ENCODE data around the gene RPL36AL. TPM values are rescaled to one million over a fixed set of nuclear protein-coding genes. Genes with fewer than 3 reads are reported as not detected.
"Not testable (repeated sequence)": the region's sequence is repeated elsewhere in the genome, so short reads cannot be mapped to it uniquely, and the experiment has no call there.

The RPL36AL gene
- total RNA-seq, 2 experiments from 2014 or later = 339 to 370 TPM

GRCh38 chr14:49619730-49620129 lies 696 bp downstream of the RPL36AL start:
- intact Hi-C loops (cut with DNase I, micrococcal nuclease) = loop anchor here (1.0 to 5.0 kb wide), 9 partner anchors 15 to 693 kb away; partner anchors contain the start of genes LRR1 (in 2 of the 2), DMAC2L (in 1 of the 2), DNAAF2 (in 1 of the 2) and L2HGDH (in 1 of the 2)
- peaks cover 69% of the 10 kb centered on the region for H3K4me1 Mint-ChIP-seq (ENCODE audit: low read depth)

GRCh38 chr14:49619273-49619672 lies 1.2 kb downstream of the RPL36AL start:
- intact Hi-C loops (cut with DNase I, micrococcal nuclease) = loop anchor here in 1 of 2 experiments (2.0 kb wide), 1 partner anchor 34 kb away; no protein-coding TSS in a partner anchor
- Histone ChIP-seq H3K27ac (ENCODE audit: low read depth in 1 of 2, low read length in 2 of 2) (peak overlapping the region in 1 of 2 donors; percentile 99), H3K4me3 (ENCODE audit: low read length) (peak overlapping the region; percentile 95), H3K4me1 (ENCODE audit: insufficient read depth, low read length) (peaks cover 35% of the 10 kb centered on the region), H3K36me3 (ENCODE audit: insufficient read depth, low read length) (peaks cover 21% of the 10 kb centered on the region)
- POLR2A ChIA-PET = interaction anchor here (1.3 to 6.2 kb wide), 9 partner anchors 9 to 243 kb away, joined by 4 to 350 read pairs (median 45); partner anchors contain the start of genes DNAAF2, KLHDC2, LRR1 and NEMF
- DNase-seq; ATAC-seq (ENCODE audit: poor library complexity); H3K27me3 Mint-ChIP-seq; H3K27me3 ChIP-seq (ENCODE audit: control insufficient read depth in 1 of 2, insufficient read depth in 2 of 2, low read length in 2 of 2); H3K9me3 Mint-ChIP-seq; H3K9me3 ChIP-seq (ENCODE audit: control insufficient read depth in 1 of 2, insufficient read depth in 1 of 2, low read length in 2 of 2): not testable (repeated sequence)
- Mint-ChIP-seq H3K27ac (peak overlapping the region; percentile 100), H3K4me1 (ENCODE audit: low read depth) (peaks cover 66% of the 10 kb centered on the region), H3K36me3 (ENCODE audit: low read depth) (peaks cover 57% of the 10 kb centered on the region), H3K4me3 (peak overlapping the region; percentile 99)
- CTCF ChIA-PET = interaction anchor here (1.1 to 7.4 kb wide), 5 partner anchors 14 to 149 kb away, joined by 3 to 168 read pairs (median 13); partner anchors contain the start of genes DNAAF2, KLHDC2, POLE2 and RPS29

More at GRCh38 chr14:49619730-49620129, 696 bp downstream of the RPL36AL start:
- Histone ChIP-seq H3K4me1 (ENCODE audit: insufficient read depth, low read length) (peaks cover 36% of the 10 kb centered on the region), H3K36me3 (ENCODE audit: insufficient read depth, low read length) (peaks cover 23% of the 10 kb centered on the region), H3K4me3 (ENCODE audit: low read length) (peak overlapping the region; percentile 95), H3K9me3 (ENCODE audit: control insufficient read depth in 1 of 2, insufficient read depth in 1 of 2, low read length in 2 of 2) (no peaks in the 10 kb centered on the region), H3K27ac (ENCODE audit: low read depth in 1 of 2, low read length in 2 of 2) (peak overlapping the region; percentile 98 to 99), H3K27me3 (ENCODE audit: control insufficient read depth in 1 of 2, insufficient read depth in 2 of 2, low read length in 2 of 2) (no peaks in the 10 kb centered on the region)
- DNase-seq = no peak
- ChIA-PET CTCF (interaction anchor here (0.9 to 7.4 kb wide), 7 partner anchors 14 to 148 kb away, joined by 3 to 168 read pairs (median 13); partner anchors contain the start of genes DNAAF2, KLHDC2, LRR1 and POLE2), POLR2A (interaction anchor here (0.6 to 6.2 kb wide), 37 partner anchors 9 to 1212 kb away, joined by 3 to 350 read pairs (median 4); partner anchors contain the start of genes ARF6, DMAC2L, DNAAF2 and KLHDC1)
- peaks cover 55% of the 10 kb centered on the region for H3K36me3 Mint-ChIP-seq (ENCODE audit: low read depth)
- no peaks in the 10 kb centered on the region for H3K27me3 Mint-ChIP-seq
- no peaks in the 10 kb centered on the region for H3K9me3 Mint-ChIP-seq
- H3K4me3 Mint-ChIP-seq = peak overlapping the region; percentile 99
- TF ChIP-seq CTCF (IDR thresholded peaks at IDR 0.05) = no peak
- no peak for ATAC-seq (ENCODE audit: poor library complexity)
- peak overlapping the region; percentile 100 for H3K27ac Mint-ChIP-seq

DNA sequence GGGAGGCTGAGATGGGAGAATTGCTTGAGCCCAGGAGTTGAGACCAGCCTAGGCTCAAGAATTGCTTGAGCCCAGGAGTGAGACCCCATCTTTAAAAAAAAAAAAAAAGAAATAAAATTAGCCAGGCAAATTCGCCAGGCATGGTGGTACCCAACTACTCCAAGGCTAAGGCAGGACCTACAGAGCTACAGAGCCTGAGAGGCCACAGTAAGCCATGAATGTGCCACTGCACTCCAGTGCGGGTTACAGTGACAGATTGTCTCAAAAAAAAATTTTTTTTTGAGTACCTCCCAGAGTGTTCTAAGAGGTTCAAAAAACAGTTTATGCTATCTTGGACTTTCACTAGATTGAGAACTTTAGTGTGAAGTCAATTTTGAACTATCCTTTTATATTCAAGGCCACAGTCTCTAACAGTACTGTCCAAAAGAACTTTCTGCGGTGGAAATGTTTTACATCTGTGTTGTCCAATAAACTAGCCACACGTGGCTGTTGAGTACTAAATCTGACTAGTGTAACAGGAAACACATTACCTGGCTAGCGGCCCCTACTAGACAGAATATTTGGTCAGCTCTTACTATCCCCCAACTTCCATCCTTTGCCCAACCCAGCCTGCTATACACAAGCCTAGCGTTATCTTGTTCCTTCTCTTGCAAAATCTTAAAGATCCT lies 2.4 kb downstream of the RPL36AL start:
- POLR2A ChIA-PET = interaction anchor here (1.0 to 2.2 kb wide), 3 partner anchors 10 to 19 kb away, joined by 3 to 11 read pairs (median 3); partner anchors contain the start of genes DNAAF2 and LRR1

More for the DNA sequence above, 2.4 kb downstream of the RPL36AL start:
- Mint-ChIP-seq H3K27ac (peak overlapping the region; percentile 100), H3K9me3 (no peaks in the 10 kb centered on the region), H3K36me3 (ENCODE audit: low read depth) (peaks cover 59% of the 10 kb centered on the region), H3K4me3 (peak overlapping the region; percentile 99), H3K27me3 (no peaks in the 10 kb centered on the region), H3K4me1 (ENCODE audit: low read depth) (peaks cover 54% of the 10 kb centered on the region)
- Histone ChIP-seq H3K27ac (ENCODE audit: low read depth in 1 of 2, low read length in 2 of 2) (peak overlapping the region in 1 of 2 donors; percentile 1), H3K27me3 (ENCODE audit: control insufficient read depth in 1 of 2, insufficient read depth in 2 of 2, low read length in 2 of 2) (no peaks in the 10 kb centered on the region), H3K36me3 (ENCODE audit: insufficient read depth, low read length) (peaks cover 22% of the 10 kb centered on the region), H3K9me3 (ENCODE audit: control insufficient read depth in 1 of 2, insufficient read depth in 1 of 2, low read length in 2 of 2) (no peaks in the 10 kb centered on the region), H3K4me3 (ENCODE audit: low read length) (no peak overlapping the region), H3K4me1 (ENCODE audit: insufficient read depth, low read length) (peaks cover 28% of the 10 kb centered on the region)
- intact Hi-C loops (cut with DNase I, micrococcal nuclease) = loop anchor here in 1 of 2 experiments (2.0 kb wide), 1 partner anchor 33 kb away; no protein-coding TSS in a partner anchor
- CTCF ChIA-PET = interaction anchor here (0.5 to 1.2 kb wide), 3 partner anchors 16 to 25 kb away, joined by 3 read pairs; no protein-coding TSS in a partner anchor
- TF ChIP-seq CTCF (IDR thresholded peaks at IDR 0.05) = no peak
- no peak for DNase-seq
- ATAC-seq (ENCODE audit: poor library complexity) = no peak
